Ectodermal cell (in vitro differentiated cells): ENCODE results near the gene NAV3.

Experiments used
- H3K27ac ChIP-seq: 2 replicates; pipeline ENCODE4 v1.7.0; 2013; ENCODE audit warnings: mild to moderate bottlenecking, low read depth, low read length; ENCODE audit not compliant: insufficient read depth, poor library complexity, severe bottlenecking
- H3K27me3 ChIP-seq: 2 replicates; pipeline ENCODE4 v1.7.0; 2013; ENCODE audit warnings: mild to moderate bottlenecking, low read length; ENCODE audit not compliant: insufficient read depth, control insufficient read depth, poor library complexity, severe bottlenecking
- H3K36me3 ChIP-seq: one replicate; pipeline ENCODE4 v1.7.0; 2013; ENCODE audit warnings: low read length; ENCODE audit not compliant: control insufficient read depth, insufficient read depth
- H3K4me1 ChIP-seq: one replicate; pipeline ENCODE4 v1.7.0; 2013; ENCODE audit warnings: low read length; ENCODE audit not compliant: control insufficient read depth, insufficient read depth
- H3K4me3 ChIP-seq: 2 replicates; pipeline ENCODE4 v1.7.0; 2013; ENCODE audit warnings: low read depth, low read length, control low read depth; ENCODE audit not compliant: insufficient read depth
- H3K9me3 ChIP-seq: 2 replicates; pipeline ENCODE4 v1.7.0; 2013; ENCODE audit warnings: mild to moderate bottlenecking, low read length, moderate library complexity; ENCODE audit not compliant: control insufficient read depth
- WGBS, 2 experiments: methylation state at CpG; one replicate each; pipeline ENCODE4 v1.1.7; 2013; ENCODE audit warnings: missing lambda C conversion rate in 2 of 2; 5-methylcytosine and 5-hydroxymethylcytosine counted together

NAV3 gene

GRCh38 chr12:78085542-78086182 is 255.0 kb downstream of the NAV3 start:
- Histone ChIP-seq H3K27me3 (no peaks in the 10 kb centered on the region), H3K4me1 (no peaks in the 10 kb centered on the region), H3K27ac (no peak overlapping the region), H3K4me3 (no peak overlapping the region), H3K36me3 (no peaks in the 10 kb centered on the region), H3K9me3 (no peaks in the 10 kb centered on the region)
- WGBS, 2 experiments = 80 to 94% methylated on average over 2 to 3 of the region's 4 CpGs

DNA sequence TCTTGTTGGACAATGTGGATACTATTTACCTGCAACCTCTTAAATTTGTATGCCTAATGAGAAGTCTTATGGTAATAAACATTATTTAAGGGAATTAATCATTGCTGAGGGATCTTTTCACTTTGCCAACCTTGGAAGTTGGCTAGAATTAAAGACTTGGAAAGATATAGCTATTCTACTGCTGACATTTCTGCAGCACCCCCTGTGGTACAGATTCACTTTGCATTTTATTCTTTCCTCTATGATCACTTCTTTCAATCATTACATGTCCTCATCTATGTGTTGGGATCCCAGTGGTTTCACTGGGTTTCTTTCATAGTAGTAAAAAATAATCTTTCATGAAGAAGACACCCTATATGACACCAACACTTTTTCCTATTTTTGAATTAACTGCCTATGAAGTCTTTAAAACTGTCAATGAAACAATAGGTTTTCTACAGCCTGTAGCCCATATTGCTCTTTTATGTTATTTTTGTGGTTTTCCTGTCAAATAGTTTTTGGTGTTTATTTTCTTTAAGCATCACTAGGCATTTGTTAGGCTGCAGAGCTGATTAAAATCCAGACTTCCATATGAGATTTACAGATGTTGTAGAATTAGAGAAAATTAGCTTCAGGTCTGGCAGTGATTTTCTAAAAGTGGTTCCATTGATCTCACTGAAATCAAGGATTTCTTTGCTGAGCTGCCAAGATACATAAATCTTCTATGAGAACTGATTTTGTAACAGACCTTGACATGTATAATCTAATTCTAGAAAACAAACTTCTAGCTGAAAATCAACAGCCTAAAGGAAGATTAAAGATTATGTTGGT is 256.1 kb downstream of the NAV3 start:
- H3K27ac ChIP-seq = no peak overlapping the region
- no peaks in the 10 kb centered on the region for H3K27me3 ChIP-seq
- no peak overlapping the region for H3K4me3 ChIP-seq
- H3K9me3 ChIP-seq = no peaks in the 10 kb centered on the region
- H3K36me3 ChIP-seq = no peaks in the 10 kb centered on the region
- no peaks in the 10 kb centered on the region for H3K4me1 ChIP-seq

DNA sequence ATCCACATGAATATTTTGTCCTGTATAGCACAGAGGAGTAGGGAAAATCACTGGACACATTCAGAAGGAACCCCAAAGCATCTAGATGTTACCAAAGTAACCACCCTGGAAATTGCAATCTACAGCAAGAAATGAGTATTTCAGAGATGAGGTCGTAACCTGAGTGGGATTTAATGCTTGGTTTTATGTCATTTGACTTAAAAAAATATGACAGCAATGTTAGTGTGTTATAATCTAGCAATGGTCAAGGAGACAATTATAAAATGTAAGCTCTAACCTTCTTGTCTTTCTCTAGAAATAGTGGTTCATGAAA is 256.6 kb downstream of the NAV3 start:
- Histone ChIP-seq H3K36me3 (no peaks in the 10 kb centered on the region), H3K27ac (no peak overlapping the region), H3K9me3 (no peaks in the 10 kb centered on the region), H3K4me3 (no peak overlapping the region), H3K27me3 (no peaks in the 10 kb centered on the region), H3K4me1 (no peaks in the 10 kb centered on the region)
- 82 to 93% methylated on average over 1 of the region's 1 CpG for WGBS, 2 experiments

DNA sequence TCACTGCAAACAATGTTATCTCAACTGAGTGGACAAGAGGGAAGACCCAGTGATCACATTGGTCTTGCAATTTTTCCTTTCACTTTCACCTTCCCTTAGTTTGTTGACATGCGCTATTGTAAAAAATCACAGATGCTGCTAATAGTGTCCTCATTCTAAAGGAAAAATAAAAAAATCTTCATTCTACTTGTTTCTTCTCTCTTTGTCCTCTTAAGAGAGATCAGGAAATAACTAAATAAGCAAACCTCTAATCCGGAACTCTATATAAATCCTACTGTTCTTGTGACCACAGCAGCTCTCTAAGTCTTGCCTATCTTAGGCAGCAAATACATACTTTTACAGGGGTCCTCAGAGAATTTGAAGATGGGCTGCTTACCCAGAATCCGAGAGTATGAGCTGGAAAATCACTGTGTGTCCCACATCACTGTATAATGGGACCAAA is 257.7 kb downstream of the NAV3 start:
- no peaks in the 10 kb centered on the region for H3K4me1 ChIP-seq
- no peak overlapping the region for H3K27ac ChIP-seq
- no peaks in the 10 kb centered on the region for H3K9me3 ChIP-seq
- 91 to 97% methylated on average over 3 of the region's 3 CpGs for WGBS, 2 experiments
- no peaks in the 10 kb centered on the region for H3K27me3 ChIP-seq
- no peaks in the 10 kb centered on the region for H3K36me3 ChIP-seq
- no peak overlapping the region for H3K4me3 ChIP-seq

GRCh38 chr12:78090266-78090665 is 259.6 kb downstream of the NAV3 start:
- no peak overlapping the region for H3K27ac ChIP-seq
- H3K4me1 ChIP-seq = no peaks in the 10 kb centered on the region
- no peaks in the 10 kb centered on the region for H3K36me3 ChIP-seq
- H3K9me3 ChIP-seq = no peaks in the 10 kb centered on the region
- H3K27me3 ChIP-seq = no peaks in the 10 kb centered on the region
- H3K4me3 ChIP-seq = no peak overlapping the region

- no peaks in the 10 kb centered on the region for H3K36me3 ChIP-seq
- no peaks in the 10 kb centered on the region for H3K27me3 ChIP-seq
- no peak overlapping the region for H3K4me3 ChIP-seq
- no peaks in the 10 kb centered on the region for H3K4me1 ChIP-seq
- 94% methylated on average over 1 of the region's 1 CpG for WGBS, 2 experiments
- no peaks in the 10 kb centered on the region for H3K9me3 ChIP-seq
- H3K27ac ChIP-seq = no peak overlapping the region
Observed at GRCh38 chr12:78095623-78096022, 264.9 kb downstream of the NAV3 start.

GRCh38 chr12:78096909-78097597 is 266.4 kb downstream of the NAV3 start:
- Histone ChIP-seq H3K36me3 (no peaks in the 10 kb centered on the region), H3K27ac (no peak overlapping the region), H3K9me3 (no peaks in the 10 kb centered on the region), H3K4me3 (no peak overlapping the region), H3K4me1 (no peaks in the 10 kb centered on the region), H3K27me3 (no peaks in the 10 kb centered on the region)
- 88 to 92% methylated on average over 1 of the region's 2 CpGs for WGBS, 2 experiments

- Histone ChIP-seq H3K4me3 (no peak overlapping the region), H3K27ac (no peak overlapping the region), H3K9me3 (no peaks in the 10 kb centered on the region), H3K4me1 (no peaks in the 10 kb centered on the region), H3K36me3 (no peaks in the 10 kb centered on the region), H3K27me3 (no peaks in the 10 kb centered on the region)
- 89 to 94% methylated on average over 1 of the region's 2 CpGs for WGBS, 2 experiments
Observed at GRCh38 chr12:78099806-78100205, 269.1 kb downstream of the NAV3 start.

- no peak overlapping the region for H3K4me3 ChIP-seq
- no peaks in the 10 kb centered on the region for H3K9me3 ChIP-seq
- H3K27me3 ChIP-seq = no peaks in the 10 kb centered on the region
- 93 to 94% methylated on average over 3 of the region's 4 CpGs for WGBS, 2 experiments
- H3K27ac ChIP-seq = no peak overlapping the region
- H3K36me3 ChIP-seq = no peaks in the 10 kb centered on the region
- no peaks in the 10 kb centered on the region for H3K4me1 ChIP-seq
Observed at GRCh38 chr12:78101113-78101876, 270.6 kb downstream of the NAV3 start.
